WI38 (cell line): ENCODE results near the gene CD63.

Source experiments
- H3K4me3 ChIP-seq: 2 replicates; pipeline ENCODE4 v1.5.1; 2011; ENCODE audit warnings: low read depth, mild to moderate bottlenecking, control low read depth, low read length
- TF ChIP-seq, protein P1 (sequence below): IDR thresholded peaks from 2 replicates; pipeline ENCODE4 v1.5.1; 2012; ENCODE audit warnings: low read depth, mild to moderate bottlenecking, control low read depth, low read length

The CD63 gene

DNA sequence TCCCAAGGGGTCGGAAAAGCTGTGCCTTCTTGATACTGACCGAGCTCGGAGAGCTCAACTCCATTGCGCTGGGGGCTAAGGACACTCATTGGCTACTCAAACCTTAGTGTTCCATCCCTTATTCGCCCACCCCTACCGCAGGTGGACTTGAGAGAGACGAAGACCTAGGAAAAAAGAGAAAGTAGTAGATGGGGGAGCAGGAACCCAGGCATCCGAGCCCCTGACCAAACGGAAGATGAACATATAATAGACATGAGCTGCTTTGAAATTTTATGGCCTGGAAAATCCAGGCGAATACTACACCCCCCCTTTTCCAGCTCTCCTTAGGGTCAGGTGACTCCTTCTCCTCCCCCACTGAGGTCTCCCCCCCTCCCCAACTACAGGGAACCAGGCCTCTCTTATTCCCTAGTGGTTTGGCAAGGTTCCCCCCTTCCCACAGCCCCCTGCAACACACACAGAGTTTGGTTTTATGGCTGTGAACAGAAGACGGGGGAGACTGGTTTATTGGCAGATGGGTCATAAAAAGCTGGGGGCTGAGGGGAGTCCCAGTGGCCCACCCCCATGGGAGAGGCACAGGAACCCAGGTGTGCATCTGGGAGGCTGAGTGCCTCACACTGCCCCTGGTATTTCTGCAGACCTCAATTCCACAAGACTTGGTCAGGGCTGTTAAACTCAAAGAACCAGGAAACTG lies 15.7 kb upstream of the CD63 start:
- TF ChIP-seq, protein P1, sequence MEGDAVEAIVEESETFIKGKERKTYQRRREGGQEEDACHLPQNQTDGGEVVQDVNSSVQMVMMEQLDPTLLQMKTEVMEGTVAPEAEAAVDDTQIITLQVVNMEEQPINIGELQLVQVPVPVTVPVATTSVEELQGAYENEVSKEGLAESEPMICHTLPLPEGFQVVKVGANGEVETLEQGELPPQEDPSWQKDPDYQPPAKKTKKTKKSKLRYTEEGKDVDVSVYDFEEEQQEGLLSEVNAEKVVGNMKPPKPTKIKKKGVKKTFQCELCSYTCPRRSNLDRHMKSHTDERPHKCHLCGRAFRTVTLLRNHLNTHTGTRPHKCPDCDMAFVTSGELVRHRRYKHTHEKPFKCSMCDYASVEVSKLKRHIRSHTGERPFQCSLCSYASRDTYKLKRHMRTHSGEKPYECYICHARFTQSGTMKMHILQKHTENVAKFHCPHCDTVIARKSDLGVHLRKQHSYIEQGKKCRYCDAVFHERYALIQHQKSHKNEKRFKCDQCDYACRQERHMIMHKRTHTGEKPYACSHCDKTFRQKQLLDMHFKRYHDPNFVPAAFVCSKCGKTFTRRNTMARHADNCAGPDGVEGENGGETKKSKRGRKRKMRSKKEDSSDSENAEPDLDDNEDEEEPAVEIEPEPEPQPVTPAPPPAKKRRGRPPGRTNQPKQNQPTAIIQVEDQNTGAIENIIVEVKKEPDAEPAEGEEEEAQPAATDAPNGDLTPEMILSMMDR, result no peak
- peak overlapping the region; percentile 58 for H3K4me3 ChIP-seq

DNA sequence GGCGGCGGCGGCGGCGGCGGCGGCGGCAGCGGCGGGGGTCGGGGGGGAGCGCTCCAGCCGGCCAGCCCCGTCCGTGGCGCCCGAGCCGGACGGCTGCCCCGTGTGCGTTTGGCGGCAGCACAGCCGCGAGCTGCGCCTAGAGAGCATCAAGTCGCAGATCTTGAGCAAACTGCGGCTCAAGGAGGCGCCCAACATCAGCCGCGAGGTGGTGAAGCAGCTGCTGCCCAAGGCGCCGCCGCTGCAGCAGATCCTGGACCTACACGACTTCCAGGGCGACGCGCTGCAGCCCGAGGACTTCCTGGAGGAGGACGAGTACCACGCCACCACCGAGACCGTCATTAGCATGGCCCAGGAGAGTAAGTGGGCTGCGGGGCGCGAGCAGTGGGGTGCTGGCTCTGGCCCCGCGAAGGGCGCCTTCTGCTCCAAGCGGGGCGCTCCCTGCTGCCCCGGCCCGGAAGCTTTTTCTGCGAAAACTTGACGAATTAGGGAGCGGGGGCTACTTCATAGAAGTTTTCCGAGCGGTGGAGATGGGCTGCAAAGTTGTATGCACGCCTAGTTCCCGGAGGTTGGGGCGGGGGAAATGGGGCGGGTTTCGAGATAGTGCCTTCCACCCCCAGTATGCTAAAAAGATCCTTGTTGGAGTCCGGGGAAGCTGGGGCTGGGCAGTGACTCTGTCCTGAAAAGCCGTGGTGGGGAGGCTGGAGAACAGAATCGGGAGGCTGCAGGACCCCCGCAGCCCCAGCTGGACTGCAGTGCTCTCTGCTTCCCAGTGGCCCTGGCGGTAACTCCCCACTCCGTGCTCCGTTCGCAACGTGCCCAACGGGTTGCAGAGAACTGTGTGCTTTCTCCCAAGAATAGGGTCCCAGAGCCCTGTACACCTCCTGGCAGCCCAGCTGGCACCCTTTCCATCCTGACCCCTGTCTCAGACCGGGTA lies 14.9 kb upstream of the CD63 start:
- TF ChIP-seq, protein P1, result no peak
- H3K4me3 ChIP-seq, result peak overlapping the region; percentile 58

DNA sequence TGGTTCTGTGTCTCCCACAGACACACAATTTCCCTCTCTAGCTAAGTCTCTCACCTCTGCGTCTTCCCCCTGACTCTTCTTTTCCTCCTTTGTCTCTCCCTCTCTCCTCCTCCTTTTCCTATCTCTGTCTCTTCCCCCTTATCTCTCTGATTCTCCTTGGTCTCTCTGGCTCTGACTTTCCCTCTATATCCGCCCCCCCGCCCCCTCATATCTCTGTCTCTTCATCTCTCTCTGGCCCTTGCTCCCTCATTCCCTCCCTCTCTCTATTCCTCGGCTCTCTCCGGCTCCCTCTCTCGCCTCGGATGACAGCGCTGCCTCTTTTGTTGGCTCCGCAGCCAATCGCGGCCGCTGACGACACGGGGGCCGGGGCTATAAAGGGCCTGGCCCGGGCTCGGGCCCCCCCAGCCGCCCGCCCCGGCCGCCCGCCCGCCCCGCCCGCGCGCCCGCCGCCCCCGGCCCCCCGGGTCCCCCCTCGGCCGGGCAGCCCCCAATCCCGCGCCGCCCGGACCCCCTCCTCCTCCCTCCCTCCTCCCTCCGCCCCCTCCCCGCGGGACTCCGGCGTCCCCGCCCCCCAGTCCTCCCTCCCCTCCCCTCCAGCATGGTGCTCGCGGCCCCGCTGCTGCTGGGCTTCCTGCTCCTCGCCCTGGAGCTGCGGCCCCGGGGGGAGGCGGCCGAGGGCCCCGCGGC lies 14.1 kb upstream of the CD63 start, which contains the start of gene GDF11:
Gene GDF11, plus strand, starts transcription at position 404 of the 687 bp plus-strand sequence. Its CDS starts 195 bp downstream, at position 599.
- H3K4me3 ChIP-seq, result peak within 1 kb of the TSS; percentile 58
- TF ChIP-seq, protein P1, result no peak

DNA sequence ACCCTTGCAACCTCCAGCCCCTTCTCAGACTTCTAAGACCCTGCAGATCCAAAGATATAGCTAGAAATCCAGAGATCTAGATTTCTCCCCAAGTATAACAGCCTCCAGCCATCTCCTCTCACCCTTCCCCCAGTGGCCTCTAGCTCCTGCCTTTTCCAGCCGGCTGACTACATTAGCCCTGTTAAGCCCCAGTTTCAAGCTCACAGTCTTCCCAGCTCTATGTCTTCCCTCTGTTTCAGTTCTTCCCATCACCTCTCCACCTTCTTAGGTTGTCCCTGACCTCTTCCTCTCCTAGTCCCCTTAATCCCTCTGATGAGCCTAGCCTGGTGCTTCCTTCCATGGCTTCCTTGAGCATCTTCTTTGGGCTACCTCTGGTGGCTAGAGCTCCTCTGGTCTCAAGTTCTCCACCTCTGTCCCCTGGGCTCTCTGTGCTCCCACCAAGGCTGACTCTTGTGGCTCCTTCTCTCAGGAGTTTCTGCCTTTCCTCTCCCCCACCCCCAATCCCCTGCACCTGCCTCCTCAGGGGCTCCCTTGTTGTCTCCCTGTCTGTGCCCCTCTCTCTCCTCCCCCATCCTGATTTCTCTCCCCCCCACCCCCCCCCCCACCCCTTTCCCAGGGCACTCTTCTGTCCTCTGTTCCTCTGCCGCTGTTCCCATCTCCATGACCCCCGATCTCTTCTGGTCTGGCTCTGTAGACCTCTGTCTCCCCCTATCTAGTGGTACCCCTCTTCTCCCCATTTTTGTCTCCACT lies 13.3 kb upstream of the CD63 start:
- TF ChIP-seq, protein P1, result no peak
- H3K4me3 ChIP-seq, result peak overlapping the region; percentile 50

DNA sequence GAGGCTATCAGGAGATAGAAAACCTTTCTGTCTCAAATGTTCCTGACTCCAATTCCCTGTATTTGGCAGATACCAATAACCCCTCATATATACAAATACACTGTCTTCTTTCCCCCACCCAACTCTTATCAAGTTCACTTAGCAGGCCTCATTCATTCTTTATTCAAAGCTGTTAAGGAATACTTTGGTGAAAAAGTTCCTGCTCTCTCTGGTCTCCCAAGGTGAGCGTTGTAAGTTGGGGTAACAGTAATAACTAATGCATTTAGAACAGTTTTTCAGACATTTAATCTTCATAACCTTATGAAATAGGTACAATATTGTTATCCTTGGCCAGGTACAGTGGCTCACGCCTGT lies 10.2 kb upstream of the CD63 start:
- peak overlapping the region; percentile 74 for H3K4me3 ChIP-seq
- TF ChIP-seq, protein P1, result no peak

DNA sequence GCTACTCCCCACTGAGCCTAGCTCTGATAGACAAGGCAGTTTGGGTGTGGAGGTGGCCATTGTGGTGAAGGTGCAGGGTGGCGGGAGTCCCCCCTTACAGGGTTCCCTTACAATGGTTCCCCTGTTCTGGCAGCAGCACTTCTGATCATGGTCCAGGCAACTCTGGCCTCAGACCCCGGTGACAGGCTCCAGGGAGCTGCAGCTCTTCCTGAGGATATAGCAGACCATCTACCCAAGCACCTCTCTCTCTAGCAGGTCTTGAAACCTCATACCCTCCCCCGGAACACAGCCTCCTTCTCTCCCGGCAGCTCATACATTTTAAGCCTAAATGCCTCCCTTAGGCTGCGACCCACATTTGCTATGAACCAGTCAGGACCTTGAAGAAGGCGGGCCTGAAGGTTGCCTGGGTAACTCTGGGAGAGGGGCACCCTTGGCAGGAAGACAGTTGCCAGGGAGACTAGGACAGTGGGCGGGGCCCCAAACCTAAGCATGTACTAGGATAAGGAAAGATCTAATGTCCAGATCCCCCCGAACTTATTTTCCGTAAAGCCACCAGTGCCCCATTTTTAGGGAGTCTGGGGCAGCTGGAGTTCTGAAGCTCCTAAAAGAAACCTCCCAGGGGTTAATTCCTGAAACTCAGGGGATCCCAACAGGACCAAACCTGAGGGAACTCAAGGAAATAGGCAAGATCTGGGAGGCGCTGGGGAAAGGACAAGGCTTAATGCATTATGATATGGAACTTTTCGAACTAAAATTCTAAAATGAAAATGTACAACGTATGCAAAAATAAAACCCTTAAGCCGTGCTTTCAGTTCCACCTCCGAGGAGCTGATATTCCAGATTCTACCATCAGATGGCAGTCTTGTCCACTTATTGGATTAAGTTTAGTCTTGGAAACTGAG lies 9.6 kb upstream of the CD63 start:
- H3K4me3 ChIP-seq, result peak overlapping the region; percentile 74
- TF ChIP-seq, protein P1, result peak; percentile 41; the same call in 1 of the 2 replicates
